Measurements from ENCODE around the gene ACACB.

The ACACB gene

GRCh38 chr12:109281452-109281851 is 165.1 kb downstream of the ACACB start:
- DNase-seq: no peak

GRCh38 chr12:109284392-109284791 is 168.0 kb downstream of the ACACB start:
- DNase-seq: no peak

GRCh38 chr12:109286252-109286651 is 169.9 kb downstream of the ACACB start:
- no peak for DNase-seq

GRCh38 chr12:109286652-109287051 is 170.3 kb downstream of the ACACB start:
- DNase-seq: no peak

GRCh38 chr12:109287181-109287580 is 170.8 kb downstream of the ACACB start:
- no peak for DNase-seq

- no peak for DNase-seq
Measured at GRCh38 chr12:109287811-109288469, 171.6 kb downstream of the ACACB start.

GRCh38 chr12:109288571-109288970 is 172.2 kb downstream of the ACACB start:
- no peak for DNase-seq

- DNase-seq: no peak
Measured at GRCh38 chr12:109289004-109289403, 172.6 kb downstream of the ACACB start.

- DNase-seq: no peak
Measured at GRCh38 chr12:109289551-109289950, 173.2 kb downstream of the ACACB start.

- no peak for DNase-seq
Measured at GRCh38 chr12:109290061-109290460, 173.7 kb downstream of the ACACB start.

GRCh38 chr12:109291117-109291516 is 174.7 kb downstream of the ACACB start:
- DNase-seq: no peak

GRCh38 chr12:109291521-109292341 is 175.3 kb downstream of the ACACB start:
- DNase-seq: peak; percentile 94

- no peak for DNase-seq
Measured at GRCh38 chr12:109292342-109292711, 175.9 kb downstream of the ACACB start.

- DNase-seq: no peak
Measured at GRCh38 chr12:109293106-109293505, 176.7 kb downstream of the ACACB start.

GRCh38 chr12:109294286-109294796 is 178.0 kb downstream of the ACACB start:
- DNase-seq: no peak

GRCh38 chr12:109295764-109296425 is 179.5 kb downstream of the ACACB start:
- DNase-seq: peak; percentile 42

GRCh38 chr12:109296431-109296830 is 180.0 kb downstream of the ACACB start:
- DNase-seq: peak; percentile 42

- DNase-seq: no peak
Measured at GRCh38 chr12:109299849-109300248, 183.5 kb downstream of the ACACB start.

- DNase-seq: peak; percentile 52
Measured at GRCh38 chr12:109301643-109302168, 185.3 kb downstream of the ACACB start.

GRCh38 chr12:109302358-109302757 is 186.0 kb downstream of the ACACB start:
- DNase-seq: peak; percentile 47

GRCh38 chr12:109302770-109303169 is 186.4 kb downstream of the ACACB start:
- no peak for DNase-seq

GRCh38 chr12:109304485-109304884 is 188.1 kb downstream of the ACACB start:
- peak; percentile 53 for DNase-seq

GRCh38 chr12:109305547-109305946 is 189.2 kb downstream of the ACACB start:
- DNase-seq: no peak
